Upper lobe of left lung (tissue), 4 donors: ENCODE measurements around the gene PHF20.

ENCODE experiments used
- POLR2A ChIP-seq, 4 donors: fragments of 450-650 bp; IDR thresholded peaks; one replicate each; pipeline ENCODE4 v1.5.1; 2016 to 2017; ENCODE audit warnings: antibody characterized with exemption in 4 of 4, mild to moderate bottlenecking in 2 of 4
- POLR2AphosphoS5 ChIP-seq, 2 donors: sonication (generic); formaldehyde crosslinking; IDR thresholded peaks; one replicate each; pipeline ENCODE4 v1.5.1; 2017; ENCODE audit warnings: antibody characterized with exemption in 2 of 2
- TF ChIP-seq, protein P1 (sequence below), 6 experiments: fragments of 450-650 bp in 4 of 6; fragments of 200-600 bp in 2 of 6; sonication (generic) in 2 of 6; IDR thresholded peaks; one replicate each; pipeline ENCODE4 v1.5.1; 2016 to 2019; ENCODE audit warnings: antibody characterized with exemption in 6 of 6

DNA sequence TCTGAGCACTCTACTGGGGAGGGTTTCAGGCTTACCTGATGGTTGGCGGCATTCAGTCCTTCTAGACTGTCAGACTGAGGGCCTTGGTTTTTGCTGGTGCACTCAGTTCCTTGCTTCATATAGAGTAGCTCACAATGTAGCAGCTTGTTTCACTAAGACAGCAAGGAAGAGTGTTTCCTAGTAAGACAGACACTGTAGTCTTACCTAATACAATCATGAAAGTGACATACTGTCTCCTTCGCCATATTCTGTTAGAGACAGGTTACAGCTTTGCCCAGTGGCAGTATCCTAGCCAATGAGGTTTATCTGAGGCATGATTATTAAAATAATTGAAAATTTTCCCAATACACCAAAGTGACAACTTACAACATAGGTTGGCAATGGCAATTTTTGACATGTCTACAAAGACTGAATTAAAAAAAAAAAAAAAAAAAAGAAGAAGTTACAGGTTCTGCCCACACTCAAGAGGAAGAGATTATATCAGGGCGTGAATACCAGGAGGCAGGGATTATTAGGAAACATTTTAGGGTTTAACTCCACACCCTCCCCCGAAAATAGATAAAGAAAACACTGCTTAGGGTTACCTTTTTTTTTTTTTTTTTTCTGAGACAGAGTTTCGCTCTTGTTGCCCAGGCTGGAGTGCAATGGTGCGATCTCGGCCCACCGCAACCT is 115.7 kb downstream of the PHF20 start:
- TF ChIP-seq, protein P1, sequence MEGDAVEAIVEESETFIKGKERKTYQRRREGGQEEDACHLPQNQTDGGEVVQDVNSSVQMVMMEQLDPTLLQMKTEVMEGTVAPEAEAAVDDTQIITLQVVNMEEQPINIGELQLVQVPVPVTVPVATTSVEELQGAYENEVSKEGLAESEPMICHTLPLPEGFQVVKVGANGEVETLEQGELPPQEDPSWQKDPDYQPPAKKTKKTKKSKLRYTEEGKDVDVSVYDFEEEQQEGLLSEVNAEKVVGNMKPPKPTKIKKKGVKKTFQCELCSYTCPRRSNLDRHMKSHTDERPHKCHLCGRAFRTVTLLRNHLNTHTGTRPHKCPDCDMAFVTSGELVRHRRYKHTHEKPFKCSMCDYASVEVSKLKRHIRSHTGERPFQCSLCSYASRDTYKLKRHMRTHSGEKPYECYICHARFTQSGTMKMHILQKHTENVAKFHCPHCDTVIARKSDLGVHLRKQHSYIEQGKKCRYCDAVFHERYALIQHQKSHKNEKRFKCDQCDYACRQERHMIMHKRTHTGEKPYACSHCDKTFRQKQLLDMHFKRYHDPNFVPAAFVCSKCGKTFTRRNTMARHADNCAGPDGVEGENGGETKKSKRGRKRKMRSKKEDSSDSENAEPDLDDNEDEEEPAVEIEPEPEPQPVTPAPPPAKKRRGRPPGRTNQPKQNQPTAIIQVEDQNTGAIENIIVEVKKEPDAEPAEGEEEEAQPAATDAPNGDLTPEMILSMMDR (IDR thresholded peaks at IDR 0.05) = no peak
- no peak for TF ChIP-seq POLR2AphosphoS5 (IDR thresholded peaks at IDR 0.05)
- no peak for TF ChIP-seq POLR2A (IDR thresholded peaks at IDR 0.05)
